HepG2 (cell line): ENCODE data around the gene CUL4B. TPM values are rescaled to one million over a fixed set of nuclear protein-coding genes. Genes with fewer than 3 reads are reported as not detected.

Experiments
- ARID4A ChIP-seq: sonication (generic); formaldehyde crosslinking; IDR thresholded peaks from 2 replicates; pipeline ENCODE4 v1.5.0; 2020; ENCODE audit warnings: mild to moderate bottlenecking, missing genetic modification reagents, borderline replicate concordance
- CCDC6 ChIP-seq: sonication (generic); formaldehyde crosslinking; IDR thresholded peaks from 2 replicates; pipeline ENCODE4 v1.8.1; 2022; ENCODE audit warnings: mild to moderate bottlenecking, missing genetic modification reagents, moderate library complexity
- IKZF1 ChIP-seq: fragments of 450-650 bp; IDR thresholded peaks from 2 replicates; pipeline ENCODE4 v1.7.1; 2016
- JARID2 ChIP-seq: sonication (generic); formaldehyde crosslinking; IDR thresholded peaks from 2 replicates; pipeline ENCODE4 v1.8.1; 2023; ENCODE audit warnings: missing genetic modification reagents, inconsistent platforms; ENCODE audit not compliant: insufficient replicate concordance
- NR2F1 ChIP-seq, 2 experiments: fragments of 450-650 bp in 1 of 2; formaldehyde crosslinking in 1 of 2; IDR thresholded peaks; 2 replicates each; pipeline versions ENCODE4 v1.5.0 to v1.6.1; 2016 to 2020; ENCODE audit warnings: mild to moderate bottlenecking in 1 of 2, missing compliant biosample characterization in 1 of 2, missing genetic modification reagents in 1 of 2, moderate library complexity in 1 of 2
- SRY ChIP-seq: sonication (generic); formaldehyde crosslinking; IDR thresholded peaks from 2 replicates; pipeline ENCODE4 v1.8.0; 2022; ENCODE audit warnings: mild to moderate bottlenecking, missing genetic modification reagents
- TRAFD1 ChIP-seq: sonication (generic); formaldehyde crosslinking; IDR thresholded peaks from 2 replicates; pipeline ENCODE4 v1.5.1; 2020; ENCODE audit warnings: missing genetic modification reagents, mild to moderate bottlenecking, borderline replicate concordance
- ZNF30 ChIP-seq: sonication (generic); formaldehyde crosslinking; IDR thresholded peaks from 2 replicates; pipeline ENCODE4 v1.5.0; 2020; ENCODE audit warnings: mild to moderate bottlenecking, missing genetic modification reagents
- ZNF598 ChIP-seq: sonication (generic); formaldehyde crosslinking; IDR thresholded peaks from 2 replicates; pipeline ENCODE4 v1.5.1; 2020; ENCODE audit warnings: mild to moderate bottlenecking, missing genetic modification reagents, borderline replicate concordance
- ZNF710 ChIP-seq: sonication (generic); formaldehyde crosslinking; IDR thresholded peaks from 2 replicates; pipeline ENCODE4 v1.5.0; 2020; ENCODE audit warnings: mild to moderate bottlenecking, missing genetic modification reagents, borderline replicate concordance
- polyA plus RNA-seq, 8 experiments: library from polyadenylated mRNA; depleted of rRNA in 3 of 8; stranded (reverse) in 7 of 8; unstranded in 1 of 8; fragments of >200 nt; fragmentation: Illumina TruSeq in 4 of 8; extraction: Trizol in 4 of 8; gene quantifications; 2 replicates each; pipeline versions ENCODE4 v1.2.1 to v1.2.3, GENCODE V29; 2011 to 2016; ENCODE audit warnings: low read depth in 4 of 8, missing spikeins in 1 of 8, mixed read lengths in 1 of 8; ENCODE audit not compliant: insufficient read depth in 1 of 8
- total RNA-seq, 5 experiments: library from RNA; depleted of rRNA; stranded (reverse); fragments of >200 nt; fragmentation: Illumina TruSeq; extraction: Trizol; gene quantifications; 2 replicates each; pipeline ENCODE4 v1.2.3, GENCODE V29; 2016; ENCODE audit warnings: low read depth in 1 of 5
- TF ChIP-seq, protein P1 (sequence below): IDR thresholded peaks from 2 replicates; pipeline ENCODE4 v1.6.1; 2012; ENCODE audit warnings: low read length, improper control_type of control experiment
- TF ChIP-seq, protein P2 (sequence below): fragments of 450-650 bp; IDR thresholded peaks from 2 replicates; pipeline ENCODE4 v1.6.1; 2017
- TF ChIP-seq, protein P3 (sequence below): sonication (generic); formaldehyde crosslinking; IDR thresholded peaks from 2 replicates; pipeline ENCODE4 v1.4.0; 2020; ENCODE audit warnings: missing genetic modification reagents

The CUL4B gene
- total and polyA plus RNA-seq, 2 of the 13 experiments (the other 11 are each of a cell fraction or from before 2014, with no cell fraction given): 21.6 to 28.5 TPM

DNA sequence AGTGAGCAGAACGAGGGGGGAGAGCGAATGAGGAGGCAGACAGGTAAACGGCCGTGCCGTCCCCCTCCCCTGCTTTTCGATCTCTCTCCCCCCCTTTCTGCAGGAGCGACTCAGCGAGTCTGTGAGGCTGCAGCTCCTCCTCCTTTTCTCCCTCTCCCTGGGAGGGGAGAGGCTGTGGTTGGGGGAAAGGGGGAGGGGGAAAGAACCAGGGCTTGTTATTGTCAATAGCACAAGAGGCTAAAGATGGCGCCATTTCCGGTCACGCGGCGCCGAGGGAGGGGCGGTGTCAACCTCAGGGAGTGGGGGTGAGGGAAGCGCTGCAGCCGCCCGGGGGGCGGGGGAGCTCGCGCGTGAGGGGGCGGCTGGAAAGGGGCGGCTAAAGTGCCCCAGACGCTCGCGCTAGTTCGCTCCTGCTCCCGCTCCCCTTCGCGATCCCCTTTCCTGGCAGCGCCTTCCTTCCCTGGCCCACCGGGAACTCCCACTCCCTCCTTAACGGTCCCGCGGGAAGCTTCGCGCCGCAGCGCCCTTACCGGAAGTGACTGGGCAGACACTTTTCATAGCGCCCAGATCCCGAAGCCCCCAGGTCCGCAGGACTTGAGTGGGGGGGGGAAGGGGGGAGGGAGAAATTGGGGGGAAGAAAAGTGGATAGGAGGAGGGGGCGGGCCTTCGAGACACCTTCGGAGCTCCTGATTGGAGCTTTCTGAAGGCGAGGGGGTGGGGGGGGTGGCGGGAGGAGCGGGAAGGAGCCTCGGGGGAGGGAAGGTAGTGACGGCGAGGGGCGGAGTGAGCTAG lies at the start of gene CUL4B (continued):
- TF ChIP-seq, protein P1, sequence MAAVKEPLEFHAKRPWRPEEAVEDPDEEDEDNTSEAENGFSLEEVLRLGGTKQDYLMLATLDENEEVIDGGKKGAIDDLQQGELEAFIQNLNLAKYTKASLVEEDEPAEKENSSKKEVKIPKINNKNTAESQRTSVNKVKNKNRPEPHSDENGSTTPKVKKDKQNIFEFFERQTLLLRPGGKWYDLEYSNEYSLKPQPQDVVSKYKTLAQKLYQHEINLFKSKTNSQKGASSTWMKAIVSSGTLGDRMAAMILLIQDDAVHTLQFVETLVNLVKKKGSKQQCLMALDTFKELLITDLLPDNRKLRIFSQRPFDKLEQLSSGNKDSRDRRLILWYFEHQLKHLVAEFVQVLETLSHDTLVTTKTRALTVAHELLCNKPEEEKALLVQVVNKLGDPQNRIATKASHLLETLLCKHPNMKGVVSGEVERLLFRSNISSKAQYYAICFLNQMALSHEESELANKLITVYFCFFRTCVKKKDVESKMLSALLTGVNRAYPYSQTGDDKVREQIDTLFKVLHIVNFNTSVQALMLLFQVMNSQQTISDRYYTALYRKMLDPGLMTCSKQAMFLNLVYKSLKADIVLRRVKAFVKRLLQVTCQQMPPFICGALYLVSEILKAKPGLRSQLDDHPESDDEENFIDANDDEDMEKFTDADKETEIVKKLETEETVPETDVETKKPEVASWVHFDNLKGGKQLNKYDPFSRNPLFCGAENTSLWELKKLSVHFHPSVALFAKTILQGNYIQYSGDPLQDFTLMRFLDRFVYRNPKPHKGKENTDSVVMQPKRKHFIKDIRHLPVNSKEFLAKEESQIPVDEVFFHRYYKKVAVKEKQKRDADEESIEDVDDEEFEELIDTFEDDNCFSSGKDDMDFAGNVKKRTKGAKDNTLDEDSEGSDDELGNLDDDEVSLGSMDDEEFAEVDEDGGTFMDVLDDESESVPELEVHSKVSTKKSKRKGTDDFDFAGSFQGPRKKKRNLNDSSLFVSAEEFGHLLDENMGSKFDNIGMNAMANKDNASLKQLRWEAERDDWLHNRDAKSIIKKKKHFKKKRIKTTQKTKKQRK: no peak
- TF ChIP-seq CCDC6 (CRISPR knock-in tag): no peak
- TF ChIP-seq, protein P2, sequence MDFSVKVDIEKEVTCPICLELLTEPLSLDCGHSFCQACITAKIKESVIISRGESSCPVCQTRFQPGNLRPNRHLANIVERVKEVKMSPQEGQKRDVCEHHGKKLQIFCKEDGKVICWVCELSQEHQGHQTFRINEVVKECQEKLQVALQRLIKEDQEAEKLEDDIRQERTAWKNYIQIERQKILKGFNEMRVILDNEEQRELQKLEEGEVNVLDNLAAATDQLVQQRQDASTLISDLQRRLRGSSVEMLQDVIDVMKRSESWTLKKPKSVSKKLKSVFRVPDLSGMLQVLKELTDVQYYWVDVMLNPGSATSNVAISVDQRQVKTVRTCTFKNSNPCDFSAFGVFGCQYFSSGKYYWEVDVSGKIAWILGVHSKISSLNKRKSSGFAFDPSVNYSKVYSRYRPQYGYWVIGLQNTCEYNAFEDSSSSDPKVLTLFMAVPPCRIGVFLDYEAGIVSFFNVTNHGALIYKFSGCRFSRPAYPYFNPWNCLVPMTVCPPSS: no peak
- no peak for TF ChIP-seq IKZF1
- TF ChIP-seq, protein P3, sequence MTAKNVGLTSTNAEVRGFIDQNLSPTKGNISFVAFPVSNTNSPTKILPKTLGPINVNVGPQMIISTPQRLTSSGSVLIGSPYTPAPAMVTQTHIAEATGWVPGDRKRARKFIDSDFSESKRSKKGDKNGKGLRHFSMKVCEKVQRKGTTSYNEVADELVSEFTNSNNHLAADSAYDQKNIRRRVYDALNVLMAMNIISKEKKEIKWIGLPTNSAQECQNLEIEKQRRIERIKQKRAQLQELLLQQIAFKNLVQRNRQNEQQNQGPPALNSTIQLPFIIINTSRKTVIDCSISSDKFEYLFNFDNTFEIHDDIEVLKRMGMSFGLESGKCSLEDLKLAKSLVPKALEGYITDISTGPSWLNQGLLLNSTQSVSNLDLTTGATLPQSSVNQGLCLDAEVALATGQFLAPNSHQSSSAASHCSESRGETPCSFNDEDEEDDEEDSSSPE: no peak
- no peak for TF ChIP-seq NR2F1 (CRISPR knock-in tag; IDR thresholded peaks at IDR 0.05)
- TF ChIP-seq ZNF598 (CRISPR knock-in tag): no peak
- TF ChIP-seq ZNF30 (CRISPR knock-in tag): no peak
- no peak for TF ChIP-seq SRY (CRISPR knock-in tag)
- TF ChIP-seq ZNF710 (CRISPR knock-in tag): peak; percentile 66; the same call in 1 of the 2 replicates
- no peak for TF ChIP-seq TRAFD1
- TF ChIP-seq JARID2 (CRISPR knock-in tag): no peak
- TF ChIP-seq ARID4A (CRISPR knock-in tag): peak; percentile 43; the same call in 1 of the 2 replicates
